ENCODE results near the gene SLC30A1.

SLC30A1 gene

GRCh38 chr1:211583011-211583992 is 4.3 kb upstream of the SLC30A1 start:
- no peak for DNase-seq (ENCODE audit: insufficient read length, low spot score)
- FAIRE-seq: no peak

GRCh38 chr1:211581526-211581925 is 2.6 kb upstream of the SLC30A1 start:
- DNase-seq (ENCODE audit: insufficient read length, low spot score): no peak
- no peak for TF ChIP-seq CTCF (IDR thresholded peaks at IDR 0.05; ENCODE audit: insufficient read depth, missing control alignments)
- no peak for FAIRE-seq

More at GRCh38 chr1:211583011-211583992, 4.3 kb upstream of the SLC30A1 start:
- TF ChIP-seq CTCF (IDR thresholded peaks at IDR 0.05; ENCODE audit: insufficient read depth, missing control alignments): no peak

GRCh38 chr1:211580303-211580687 is 1.3 kb upstream of the SLC30A1 start:
- no peak for TF ChIP-seq CTCF (IDR thresholded peaks at IDR 0.05; ENCODE audit: insufficient read depth, missing control alignments)
- DNase-seq (ENCODE audit: insufficient read length, low spot score) (no peak), FAIRE-seq (no peak)

- DNase-seq (ENCODE audit: insufficient read length, low spot score) (no peak), FAIRE-seq (no peak)
- no peak for TF ChIP-seq CTCF (IDR thresholded peaks at IDR 0.05; ENCODE audit: insufficient read depth, missing control alignments)
These were observed 710 bp upstream of the SLC30A1 start for GRCh38 chr1:211579440-211580302.

GRCh38 chr1:211577819-211578639 is 932 bp downstream of the SLC30A1 start:
- FAIRE-seq (no peak), DNase-seq (ENCODE audit: insufficient read length, low spot score) (peak; percentile 36)
- peak; percentile 72 for TF ChIP-seq CTCF (IDR thresholded peaks at IDR 0.05; ENCODE audit: insufficient read depth, missing control alignments)

GRCh38 chr1:211577277-211577818 is 1.6 kb downstream of the SLC30A1 start:
- DNase-seq (ENCODE audit: insufficient read length, low spot score): no peak
- peak; percentile 90 for FAIRE-seq
- TF ChIP-seq CTCF (IDR thresholded peaks at IDR 0.05; ENCODE audit: insufficient read depth, missing control alignments): no peak
